Vagina (tissue), 2 donors: ENCODE results near the gene C20orf173. TPM values are rescaled to one million over a fixed set of nuclear protein-coding genes. Genes with fewer than 3 reads are reported as not detected.

ENCODE experiments used
- DNase-seq, 2 donors: peaks; one replicate each; pipeline ENCODE4 v3.0.0-alpha.2; 2017; ENCODE audit errors: extremely low spot score in 2 of 2
- H3K27ac ChIP-seq: fragments of 200-600 bp; sonication (generic); one replicate; pipeline ENCODE4 v1.5.1; 2019
- H3K27me3 ChIP-seq: fragments of 200-600 bp; sonication (generic); one replicate; pipeline ENCODE4 v1.5.1; 2019
- H3K36me3 ChIP-seq, 2 donors: fragments of 200-600 bp; sonication (generic); one replicate each; pipeline ENCODE4 v1.5.1; 2017 to 2019
- H3K4me1 ChIP-seq: fragments of 200-600 bp; sonication (generic); one replicate; pipeline ENCODE4 v1.5.1; 2019
- H3K4me3 ChIP-seq, 2 donors: fragments of 200-600 bp; sonication (generic); 1 replicate in 1 of 2; 2 replicates in 1 of 2; pipeline ENCODE4 v1.5.1; 2016 to 2019
- H3K9me3 ChIP-seq: fragments of 200-600 bp; sonication (generic); one replicate; pipeline ENCODE4 v1.5.1; 2019
- POLR2A ChIP-seq, 2 donors: fragments of 450-650 bp; IDR thresholded peaks; one replicate each; pipeline ENCODE4 v1.6.1; 2017; ENCODE audit warnings: antibody characterized with exemption in 2 of 2, mild to moderate bottlenecking in 2 of 2, moderate library complexity in 2 of 2
- POLR2AphosphoS5 ChIP-seq, 2 donors: sonication (generic); formaldehyde crosslinking; IDR thresholded peaks; one replicate each; pipeline ENCODE4 v1.9.0; 2017; ENCODE audit warnings: antibody characterized with exemption in 2 of 2, mild to moderate bottlenecking in 2 of 2, low read depth in 1 of 2; ENCODE audit not compliant: insufficient read depth in 1 of 2
- intact Hi-C: fragments of 100-400 bp; cut with DNase I; formaldehyde crosslinking; loops from one replicate; pipeline ENCODE4 v1.15.1; 2023
- total RNA-seq: library from RNA; depleted of rRNA; stranded (reverse); fragments of >200 nt; gene quantifications from one replicate; pipeline ENCODE4 v1.2.3, GENCODE V29; 2016
- TF ChIP-seq, protein P1 (sequence below), 3 experiments: fragments of 450-650 bp in 2 of 3; fragments of 200-600 bp in 1 of 3; sonication (generic) in 1 of 3; IDR thresholded peaks; one replicate each; pipeline ENCODE4 v1.5.1; 2017 to 2019; ENCODE audit warnings: antibody characterized with exemption in 3 of 3, mild to moderate bottlenecking in 2 of 3, moderate library complexity in 2 of 3

The C20orf173 gene
- total RNA-seq, 1 donor from 2014 or later: not detected

DNA sequence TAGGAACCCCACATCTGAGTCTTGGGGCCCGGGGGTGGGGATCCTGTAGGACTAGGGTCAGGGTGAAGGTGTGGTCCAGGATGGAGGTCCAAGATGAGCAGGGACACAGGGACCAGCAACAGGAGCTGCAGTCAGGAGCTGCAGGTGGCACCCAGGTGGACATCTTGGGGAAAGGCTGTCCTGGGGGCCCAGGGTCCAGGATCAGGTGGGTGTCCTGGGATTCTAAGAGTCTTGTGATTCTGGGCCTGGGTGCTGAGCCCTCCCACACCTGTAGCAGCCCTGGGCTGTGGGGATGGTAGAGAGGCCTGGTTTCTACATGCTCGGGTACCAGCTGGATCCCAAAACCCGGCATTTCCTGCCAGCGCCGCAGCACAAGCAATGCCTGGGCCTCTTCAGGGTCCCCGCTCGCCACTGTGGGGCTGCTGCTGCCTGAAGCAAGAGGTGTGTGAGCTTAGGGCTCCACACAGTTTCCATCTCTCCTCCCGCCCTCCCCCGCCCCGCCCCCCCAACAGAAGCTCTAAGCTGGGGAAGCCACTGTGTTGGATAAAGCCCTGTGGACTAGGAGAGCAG, 33.2 kb upstream of the C20orf173 start:
- no peaks in the 10 kb centered on the region for H3K27me3 ChIP-seq
- no peak overlapping the region for H3K27ac ChIP-seq
- TF ChIP-seq POLR2A (IDR thresholded peaks at IDR 0.05) (no peak), POLR2AphosphoS5 (IDR thresholded peaks at IDR 0.05; ENCODE audit: insufficient read depth in 1 of 2, low read depth in 1 of 2) (no peak)
- TF ChIP-seq, protein P1, sequence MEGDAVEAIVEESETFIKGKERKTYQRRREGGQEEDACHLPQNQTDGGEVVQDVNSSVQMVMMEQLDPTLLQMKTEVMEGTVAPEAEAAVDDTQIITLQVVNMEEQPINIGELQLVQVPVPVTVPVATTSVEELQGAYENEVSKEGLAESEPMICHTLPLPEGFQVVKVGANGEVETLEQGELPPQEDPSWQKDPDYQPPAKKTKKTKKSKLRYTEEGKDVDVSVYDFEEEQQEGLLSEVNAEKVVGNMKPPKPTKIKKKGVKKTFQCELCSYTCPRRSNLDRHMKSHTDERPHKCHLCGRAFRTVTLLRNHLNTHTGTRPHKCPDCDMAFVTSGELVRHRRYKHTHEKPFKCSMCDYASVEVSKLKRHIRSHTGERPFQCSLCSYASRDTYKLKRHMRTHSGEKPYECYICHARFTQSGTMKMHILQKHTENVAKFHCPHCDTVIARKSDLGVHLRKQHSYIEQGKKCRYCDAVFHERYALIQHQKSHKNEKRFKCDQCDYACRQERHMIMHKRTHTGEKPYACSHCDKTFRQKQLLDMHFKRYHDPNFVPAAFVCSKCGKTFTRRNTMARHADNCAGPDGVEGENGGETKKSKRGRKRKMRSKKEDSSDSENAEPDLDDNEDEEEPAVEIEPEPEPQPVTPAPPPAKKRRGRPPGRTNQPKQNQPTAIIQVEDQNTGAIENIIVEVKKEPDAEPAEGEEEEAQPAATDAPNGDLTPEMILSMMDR (IDR thresholded peaks at IDR 0.05): no peak
- H3K36me3 ChIP-seq: no peaks in the 10 kb centered on the region
- no peaks in the 10 kb centered on the region for H3K9me3 ChIP-seq
- no peaks in the 10 kb centered on the region for H3K4me1 ChIP-seq
- no peak for DNase-seq
- intact Hi-C loops: no loop called here
- no peak overlapping the region for H3K4me3 ChIP-seq

DNA sequence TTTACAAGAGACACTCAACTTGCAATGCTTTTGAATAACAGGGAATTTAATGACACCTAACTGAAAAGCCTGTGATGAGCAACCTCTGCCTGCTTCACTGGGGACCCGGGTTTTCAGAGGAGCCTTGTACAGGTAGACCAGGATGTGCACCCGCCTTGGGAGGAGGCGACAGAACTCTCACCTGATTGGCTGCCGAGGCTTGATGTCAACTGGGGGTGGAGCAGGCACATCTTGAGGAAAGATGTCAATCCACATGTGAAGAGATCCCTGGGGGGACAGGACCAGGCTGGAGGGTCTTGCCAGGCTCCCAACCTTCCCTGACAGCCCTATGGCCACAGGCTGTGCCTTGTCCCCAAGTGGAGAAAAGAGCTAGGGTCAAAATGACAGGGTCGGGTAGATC, 32.2 kb upstream of the C20orf173 start:
- DNase-seq: no peak
- intact Hi-C loops: no loop called here
- H3K9me3 ChIP-seq: no peaks in the 10 kb centered on the region
- H3K27ac ChIP-seq: no peak overlapping the region
- no peak overlapping the region for H3K4me3 ChIP-seq
- no peaks in the 10 kb centered on the region for H3K27me3 ChIP-seq
- H3K36me3 ChIP-seq: peaks cover 0 to 7% of the 10 kb centered on the region in 2 donors
- H3K4me1 ChIP-seq: no peaks in the 10 kb centered on the region
- TF ChIP-seq POLR2AphosphoS5 (IDR thresholded peaks at IDR 0.05; ENCODE audit: insufficient read depth in 1 of 2, low read depth in 1 of 2): no peak
- no peak for TF ChIP-seq POLR2A (IDR thresholded peaks at IDR 0.05)
- TF ChIP-seq, protein P1 (IDR thresholded peaks at IDR 0.05): no peak

DNA sequence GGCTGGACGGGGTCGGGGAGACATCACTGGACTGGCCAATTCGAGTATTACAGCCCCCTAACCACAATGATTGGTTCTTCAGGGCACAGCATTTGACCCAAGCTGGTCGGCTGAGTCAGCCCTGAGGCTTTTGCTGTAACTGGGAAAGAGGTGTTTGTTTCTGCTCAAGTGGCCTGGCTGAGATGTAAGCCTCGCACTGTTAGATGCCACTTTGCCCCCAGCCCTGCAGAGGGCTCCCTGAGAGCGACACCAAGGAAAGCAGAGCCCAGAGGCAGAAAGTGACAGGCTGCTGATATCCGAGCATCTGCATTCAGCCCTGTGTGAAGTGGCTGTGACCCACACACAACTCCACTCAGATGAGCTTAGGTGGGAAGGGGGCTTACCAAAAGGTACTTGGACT, 31.8 kb upstream of the C20orf173 start:
- no peak for TF ChIP-seq POLR2AphosphoS5 (IDR thresholded peaks at IDR 0.05; ENCODE audit: insufficient read depth in 1 of 2, low read depth in 1 of 2)
- TF ChIP-seq POLR2A (IDR thresholded peaks at IDR 0.05): no peak
- H3K4me1 ChIP-seq: no peaks in the 10 kb centered on the region
- no peak for DNase-seq
- no peak overlapping the region for H3K27ac ChIP-seq
- H3K36me3 ChIP-seq: peaks cover 0 to 11% of the 10 kb centered on the region in 2 donors
- H3K9me3 ChIP-seq: no peaks in the 10 kb centered on the region
- intact Hi-C loops: no loop called here
- H3K4me3 ChIP-seq: no peak overlapping the region
- no peaks in the 10 kb centered on the region for H3K27me3 ChIP-seq

DNA sequence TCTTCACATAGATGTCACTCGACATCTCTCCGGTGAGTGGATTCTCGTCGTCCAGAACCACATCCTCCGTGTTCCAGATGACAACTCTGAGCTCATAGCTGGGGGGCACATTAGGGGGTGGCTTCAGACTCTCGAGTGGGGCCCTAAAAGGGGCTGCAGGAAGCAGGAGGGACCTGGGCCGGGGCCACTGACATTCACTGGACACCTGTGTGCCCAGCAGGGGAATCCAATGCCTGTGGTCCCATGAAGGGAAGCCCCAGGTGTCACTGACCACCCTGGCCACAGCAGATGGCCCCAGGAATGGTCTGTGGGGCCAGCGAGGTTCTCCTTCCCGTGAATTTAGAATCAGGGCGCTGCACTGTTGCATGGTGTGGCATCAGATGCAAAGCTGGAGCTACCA, 31.1 kb upstream of the C20orf173 start:
- intact Hi-C loops: no loop called here
- Histone ChIP-seq H3K4me3 (no peak overlapping the region), H3K4me1 (no peaks in the 10 kb centered on the region), H3K27ac (no peak overlapping the region), H3K27me3 (no peaks in the 10 kb centered on the region), H3K36me3 (peaks cover 0 to 16% of the 10 kb centered on the region in 2 donors), H3K9me3 (no peaks in the 10 kb centered on the region)
- no peak for DNase-seq
- TF ChIP-seq, protein P1 (IDR thresholded peaks at IDR 0.05): no peak
- TF ChIP-seq POLR2AphosphoS5 (IDR thresholded peaks at IDR 0.05; ENCODE audit: insufficient read depth in 1 of 2, low read depth in 1 of 2): no peak
- TF ChIP-seq POLR2A (IDR thresholded peaks at IDR 0.05): no peak

DNA sequence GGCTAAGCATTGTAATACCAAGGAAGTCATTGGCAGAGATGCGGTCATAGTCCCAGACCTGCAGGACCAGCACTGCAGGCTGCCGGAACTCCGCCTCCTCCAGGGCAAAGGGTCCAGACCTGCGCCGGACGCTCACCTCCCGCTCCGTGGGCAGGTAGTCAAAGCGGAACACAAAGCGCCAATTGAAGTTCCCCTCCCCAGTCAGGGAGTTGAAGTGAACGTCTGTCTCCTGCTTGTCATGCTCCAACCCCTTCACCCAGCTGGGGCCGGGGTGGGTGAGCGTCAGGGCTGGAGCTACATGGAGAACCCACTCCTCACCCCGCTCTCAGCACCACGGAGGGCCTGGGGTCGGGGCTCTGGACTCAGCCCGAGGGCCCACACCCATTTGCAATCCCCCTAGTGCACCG, 30.7 kb upstream of the C20orf173 start:
- no peaks in the 10 kb centered on the region for H3K4me1 ChIP-seq
- no peak for DNase-seq
- no peak overlapping the region for H3K27ac ChIP-seq
- no peak overlapping the region for H3K4me3 ChIP-seq
- intact Hi-C loops: no loop called here
- TF ChIP-seq, protein P1 (IDR thresholded peaks at IDR 0.05): no peak
- TF ChIP-seq POLR2A (IDR thresholded peaks at IDR 0.05): no peak
- TF ChIP-seq POLR2AphosphoS5 (IDR thresholded peaks at IDR 0.05; ENCODE audit: insufficient read depth in 1 of 2, low read depth in 1 of 2): no peak
- no peaks in the 10 kb centered on the region for H3K9me3 ChIP-seq
- no peaks in the 10 kb centered on the region for H3K27me3 ChIP-seq
- peaks cover 0 to 20% of the 10 kb centered on the region in 2 donors for H3K36me3 ChIP-seq
